ENCODE measurements around the gene GGA3.

The GGA3 gene

GRCh38 chr17:75245011-75245410, 16.4 kb downstream of the GGA3 start:
- no peak for DNase-seq (ENCODE audit: low spot score)

DNA sequence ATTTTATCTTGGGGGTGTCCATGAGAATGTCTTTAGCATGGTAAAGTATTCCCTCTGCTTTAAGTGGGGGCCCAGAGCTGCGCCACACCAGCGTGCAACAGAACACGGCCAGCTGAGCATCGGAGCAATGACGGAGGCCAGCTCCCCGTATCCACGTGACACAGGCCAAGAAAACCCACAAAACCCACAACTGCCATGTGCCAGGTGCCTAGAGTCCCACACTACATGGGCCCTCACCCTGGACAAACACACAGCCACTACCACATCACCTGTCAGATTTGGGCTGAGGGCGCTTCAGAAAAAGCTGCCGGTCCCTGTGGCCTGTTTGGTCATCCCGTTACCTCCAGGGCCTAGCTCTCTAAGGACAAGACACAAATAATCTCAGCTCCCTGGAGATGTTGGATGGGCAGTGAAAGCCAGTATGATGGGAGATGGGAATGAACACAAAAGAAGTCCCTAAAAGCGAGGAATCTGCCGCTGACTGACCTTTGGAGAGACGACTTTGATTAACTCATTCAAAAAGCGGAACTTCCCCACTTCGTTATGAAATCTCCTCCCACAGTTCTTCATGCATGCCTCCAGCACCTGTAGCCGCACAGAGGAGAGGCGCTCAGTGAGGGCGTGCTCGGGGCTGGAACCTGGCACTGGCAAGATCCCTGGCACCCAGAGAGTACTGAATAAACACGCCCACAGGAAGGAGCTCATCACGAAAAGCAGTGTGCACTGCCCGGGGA, 17.1 kb downstream of the GGA3 start:
- no peak for DNase-seq (ENCODE audit: low spot score)

GRCh38 chr17:75242461-75243042, 18.9 kb downstream of the GGA3 start:
- no peak for DNase-seq (ENCODE audit: low spot score)

- no peak for DNase-seq (ENCODE audit: low spot score)
These were observed 19.4 kb downstream of the GGA3 start for GRCh38 chr17:75241996-75242460.

GRCh38 chr17:75241502-75241901, 19.9 kb downstream of the GGA3 start:
- DNase-seq (ENCODE audit: low spot score), result no peak

DNA sequence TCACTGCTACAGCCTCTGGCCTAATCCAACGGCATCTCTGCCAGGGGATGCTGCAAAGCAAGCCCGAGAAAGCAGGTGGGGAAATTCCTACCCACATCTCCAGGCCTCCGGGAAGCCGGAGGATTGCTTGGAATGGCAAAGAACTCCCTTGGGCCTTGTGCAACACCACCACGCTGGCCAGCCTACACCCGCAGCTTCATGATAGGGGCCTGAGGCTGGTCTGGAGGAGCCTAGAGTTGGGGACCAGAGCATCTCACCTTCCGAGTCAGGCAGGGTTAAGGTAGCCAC, 20.3 kb downstream of the GGA3 start:
- no peak for DNase-seq (ENCODE audit: low spot score)

DNA sequence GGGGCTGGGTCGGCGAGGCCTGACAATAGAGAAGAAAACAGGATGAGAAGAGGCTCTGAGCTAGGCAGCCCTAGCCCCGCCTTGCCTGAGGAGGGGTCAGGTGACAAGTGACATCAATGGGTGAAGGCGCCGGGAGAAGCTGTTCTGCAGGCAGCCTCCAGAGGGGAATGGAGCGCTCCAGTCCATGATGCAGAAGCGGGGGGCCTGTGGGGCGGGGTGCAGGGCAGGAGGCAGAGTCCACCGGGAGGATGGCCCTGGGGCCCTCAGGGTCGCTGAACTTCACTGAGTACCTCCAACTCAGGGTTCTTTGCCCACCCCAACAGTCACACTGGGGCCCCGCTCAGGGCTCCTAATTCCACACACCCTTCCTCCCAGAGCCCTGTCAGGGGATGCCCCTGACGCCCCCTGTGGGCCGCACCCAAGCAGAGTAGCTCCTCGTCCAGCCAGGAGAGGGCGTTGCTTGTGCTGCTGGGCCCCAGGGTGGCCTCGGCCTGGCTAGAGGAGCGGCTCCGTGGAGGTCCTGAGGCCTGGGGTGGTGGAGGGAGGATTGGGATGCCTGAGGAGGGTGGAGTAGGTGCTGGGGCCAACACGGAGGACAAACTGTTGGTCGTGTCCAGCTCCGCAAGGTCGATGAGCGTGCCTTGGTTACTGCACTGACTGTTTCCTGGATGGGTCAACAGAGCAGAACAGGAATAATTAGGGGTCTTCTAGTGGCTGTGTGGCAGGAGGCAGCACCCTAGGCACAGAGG, 20.8 kb downstream of the GGA3 start:
- peak; percentile 34 for DNase-seq (ENCODE audit: low spot score)

- no peak for DNase-seq (ENCODE audit: low spot score)
These were observed 21.5 kb downstream of the GGA3 start for GRCh38 chr17:75239778-75240393.

GRCh38 chr17:75239214-75239613, 22.2 kb downstream of the GGA3 start:
- DNase-seq (ENCODE audit: low spot score), result no peak

GRCh38 chr17:75238684-75239191, 22.7 kb downstream of the GGA3 start:
- DNase-seq (ENCODE audit: low spot score), result peak; percentile 71

GRCh38 chr17:75238020-75238580, 23.3 kb downstream of the GGA3 start:
- no peak for DNase-seq (ENCODE audit: low spot score)

DNA sequence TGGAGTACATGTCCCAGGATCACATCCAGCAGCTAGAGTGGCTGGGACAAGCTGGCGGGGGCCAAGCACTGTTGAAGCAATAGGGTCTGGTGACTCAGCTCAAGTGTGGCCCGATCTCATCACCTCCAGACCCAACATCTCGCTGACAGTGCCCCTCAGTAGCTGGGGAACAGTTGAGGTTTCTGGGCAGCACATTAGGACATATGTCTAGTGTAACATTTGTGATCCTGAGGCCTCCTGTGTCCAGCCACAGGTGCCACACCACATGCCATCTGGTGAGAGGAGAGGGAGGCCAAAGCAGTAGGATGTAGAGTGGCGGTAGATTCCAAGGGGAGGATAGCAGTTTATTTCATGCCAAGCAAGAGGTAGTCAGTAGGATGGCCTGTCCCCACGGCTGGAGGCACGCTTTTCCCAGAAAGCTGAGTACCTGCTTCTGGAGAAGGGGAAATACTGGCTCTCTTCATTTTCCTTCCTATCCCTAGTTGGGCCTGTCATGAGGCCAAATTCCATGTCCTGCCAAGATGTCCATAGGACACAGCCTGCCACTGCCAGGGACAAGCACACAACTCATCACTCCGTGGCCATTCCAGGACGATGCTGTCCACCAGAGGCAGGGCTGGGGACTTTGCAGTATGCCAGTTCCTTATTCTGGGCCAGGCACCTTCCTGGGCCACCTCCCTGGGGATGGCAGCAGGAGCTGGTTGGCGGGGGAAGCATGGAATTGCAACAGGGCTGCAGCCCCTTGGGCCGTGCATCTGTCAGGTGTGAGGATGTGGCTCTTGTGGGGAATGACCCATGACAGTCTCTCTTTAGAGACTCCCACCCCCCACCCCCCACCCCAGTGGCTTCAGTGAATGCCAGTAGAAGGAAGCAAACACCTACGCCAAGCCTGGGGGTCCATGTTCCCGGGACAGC, 24.0 kb downstream of the GGA3 start:
- no peak for DNase-seq (ENCODE audit: low spot score)

GRCh38 chr17:75232786-75233185, 28.6 kb downstream of the GGA3 start:
- DNase-seq (ENCODE audit: low spot score), result no peak

DNA sequence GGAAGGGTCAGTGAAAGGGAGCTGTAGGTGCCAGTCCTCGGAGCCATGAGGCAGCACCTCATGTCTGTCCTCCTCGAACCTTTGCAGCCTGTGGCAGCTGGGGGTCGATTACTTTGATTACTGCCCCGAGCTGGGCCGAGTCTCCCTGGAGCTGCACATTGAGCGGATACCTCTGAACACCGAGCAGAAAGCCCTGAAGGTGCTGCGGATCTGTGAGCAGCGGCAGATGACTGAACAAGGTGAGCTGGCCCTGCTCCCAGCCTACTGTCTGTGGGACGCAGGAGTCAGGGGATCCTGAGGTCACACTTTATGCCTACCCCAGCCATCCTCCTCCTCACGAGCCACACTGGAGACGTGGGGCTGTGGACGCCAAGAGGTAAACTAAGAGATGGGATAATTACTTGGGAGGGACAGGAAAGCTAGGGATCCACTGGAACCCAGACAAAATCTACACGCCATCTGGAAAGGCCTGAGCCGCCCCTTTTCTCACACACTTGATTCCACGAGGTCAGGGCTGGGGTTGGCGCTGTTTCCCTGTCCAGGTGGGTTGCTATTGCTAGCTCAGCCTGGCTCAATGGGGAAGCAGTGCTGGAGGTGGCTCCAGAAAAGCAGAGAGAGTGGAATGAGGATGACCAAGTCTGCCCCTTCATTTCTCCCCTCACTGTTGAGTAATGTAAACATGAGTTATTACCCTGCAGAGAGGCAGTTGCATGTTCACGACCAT, 29.5 kb downstream of the GGA3 start:
- no peak for DNase-seq (ENCODE audit: low spot score)

GRCh38 chr17:75231071-75231470, 30.3 kb downstream of the GGA3 start:
- DNase-seq (ENCODE audit: low spot score), result no peak

DNA sequence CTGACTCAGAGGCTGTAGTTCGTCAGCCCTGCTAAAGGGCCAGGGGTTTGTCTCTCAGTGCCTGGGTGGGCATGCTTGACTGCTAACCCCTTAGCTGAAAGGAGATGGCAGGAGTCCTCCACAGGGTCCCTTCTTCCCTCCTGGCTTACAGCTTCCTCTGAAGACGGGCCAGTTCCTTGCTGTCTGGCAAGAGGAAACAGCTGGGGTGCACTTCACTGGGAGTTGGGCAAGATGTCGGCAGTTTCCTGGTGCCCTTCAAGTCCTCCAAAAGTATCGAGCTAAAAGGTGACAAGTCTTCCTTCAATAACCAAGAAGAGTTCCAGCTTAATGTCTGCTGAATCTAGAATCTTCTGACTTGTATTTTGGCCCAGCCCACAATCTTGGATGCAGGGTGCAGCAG, 32.6 kb downstream of the GGA3 start:
- DNase-seq (ENCODE audit: low spot score), result no peak

- no peak for DNase-seq (ENCODE audit: low spot score)
These were observed 33.1 kb downstream of the GGA3 start for GRCh38 chr17:75228305-75228704.

DNA sequence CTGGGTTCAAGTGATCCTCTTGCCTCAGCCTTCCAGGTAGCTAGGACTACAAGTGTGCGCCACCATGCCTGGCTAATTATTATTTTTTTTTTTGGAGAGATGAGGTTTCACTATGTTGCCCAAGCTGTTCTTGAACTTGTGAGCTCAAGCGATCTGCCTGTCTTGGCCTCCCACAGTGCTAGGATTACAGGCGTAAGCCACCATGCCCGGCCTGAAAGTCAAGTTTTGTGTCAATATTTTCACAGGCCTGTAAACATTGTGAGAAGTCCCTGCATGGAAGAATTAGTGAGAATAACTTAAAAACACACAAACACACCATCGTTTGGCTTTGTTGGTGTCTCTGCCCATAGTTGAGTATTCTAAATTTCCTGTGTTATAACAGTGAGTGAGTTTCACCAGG, 33.7 kb downstream of the GGA3 start:
- DNase-seq (ENCODE audit: low spot score), result no peak

GRCh38 chr17:75225016-75225415, 36.4 kb downstream of the GGA3 start:
- no peak for DNase-seq (ENCODE audit: low spot score)

DNA sequence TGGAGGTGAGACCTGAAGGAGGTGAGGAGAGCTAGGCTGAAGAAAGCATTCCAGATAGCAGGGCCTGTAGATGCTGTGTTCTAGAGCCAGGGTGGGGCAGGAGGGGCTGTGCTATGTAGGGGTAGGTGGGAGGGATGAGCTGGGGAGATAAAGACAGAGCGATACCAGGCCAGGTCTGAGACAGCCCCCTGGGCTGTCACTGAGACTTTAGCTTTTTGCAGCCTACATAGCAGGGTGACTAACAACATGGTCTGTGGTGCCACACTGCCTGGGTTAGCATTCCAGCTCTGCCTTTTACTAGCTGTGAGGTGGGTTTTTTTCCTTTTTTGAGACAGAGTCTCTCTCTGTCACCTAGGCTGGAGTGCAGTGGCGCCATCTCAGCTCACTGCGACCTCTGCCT, 41.6 kb downstream of the GGA3 start:
- no peak for DNase-seq (ENCODE audit: low spot score)

DNA sequence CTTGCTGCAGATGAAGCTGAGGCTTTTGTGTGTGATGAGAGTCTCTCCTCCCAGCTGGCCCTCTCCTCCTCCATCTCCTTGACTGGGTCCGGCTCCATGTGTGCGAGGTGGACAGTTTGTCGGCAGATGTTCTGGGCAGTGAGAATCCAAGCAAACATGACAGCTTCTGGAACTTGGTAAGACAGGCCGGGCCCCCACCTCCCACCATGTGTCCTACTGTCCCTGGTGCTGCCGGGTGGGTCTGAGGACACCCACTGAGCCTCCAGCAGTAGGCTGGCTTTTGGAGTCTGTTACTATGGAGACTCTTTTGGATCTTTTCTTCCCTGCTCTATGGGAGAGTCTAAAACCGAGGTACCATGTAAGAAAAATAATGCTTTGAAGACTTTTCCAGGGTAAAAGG, 43.3 kb downstream of the GGA3 start:
- DNase-seq (ENCODE audit: low spot score), result no peak
